HG02642 (cell line): ENCODE measurements around the gene MYH7B.

Experiments
- ATAC-seq: cut with Tn5 transposase; IDR thresholded peaks from one replicate; pipeline ENCODE4 v1.9.1; 2021; ENCODE audit warnings: mild to moderate bottlenecking; ENCODE audit not compliant: unreplicated experiment, poor library complexity

Gene MYH7B

GRCh38 chr20:34971561-34972235 is 16.0 kb downstream of the MYH7B start:
- ATAC-seq, result no peak

- no peak for ATAC-seq
Observed at GRCh38 chr20:34974246-34974645, 18.6 kb downstream of the MYH7B start.

- ATAC-seq, result no peak
Observed at GRCh38 chr20:34976286-34976685, 20.6 kb downstream of the MYH7B start.

GRCh38 chr20:34977365-34978091 is 21.9 kb downstream of the MYH7B start:
- no peak for ATAC-seq

GRCh38 chr20:34978092-34978744 is 22.6 kb downstream of the MYH7B start:
- ATAC-seq, result no peak

- ATAC-seq, result no peak
Observed at GRCh38 chr20:34979366-34980153, 23.9 kb downstream of the MYH7B start.

- ATAC-seq, result no peak
Observed at GRCh38 chr20:34980543-34981233, 25.0 kb downstream of the MYH7B start.

- no peak for ATAC-seq
Observed at GRCh38 chr20:34982270-34983088, 26.8 kb downstream of the MYH7B start.

GRCh38 chr20:34983089-34983820 is 27.6 kb downstream of the MYH7B start:
- no peak for ATAC-seq

- ATAC-seq, result no peak
Observed at GRCh38 chr20:34983995-34984735, 28.5 kb downstream of the MYH7B start.

- no peak for ATAC-seq
Observed at GRCh38 chr20:34984756-34985261, 29.1 kb downstream of the MYH7B start.

GRCh38 chr20:34985461-34986310 is 30.0 kb downstream of the MYH7B start:
- no peak for ATAC-seq

- ATAC-seq, result no peak
Observed at GRCh38 chr20:34986311-34987287, 30.9 kb downstream of the MYH7B start.

- ATAC-seq, result no peak
Observed at GRCh38 chr20:34987288-34988190, 31.9 kb downstream of the MYH7B start.

GRCh38 chr20:34988191-34988540 is 32.5 kb downstream of the MYH7B start:
- no peak for ATAC-seq
